GM23248 (cell line): Measurements from ENCODE around the gene MSMP. TPM values are rescaled to one million over a fixed set of nuclear protein-coding genes. Genes with fewer than 3 reads are reported as not detected.

Source experiments
- DNase-seq: peaks from one replicate; pipeline ENCODE4 v3.0.0-alpha.2; 2015
- H2AFZ ChIP-seq: fragments of 200-600 bp; sonication (generic); 2 replicates; pipeline ENCODE4 v1.6.1; 2016; ENCODE audit warnings: antibody characterized with exemption
- H3F3A ChIP-seq: fragments of 200-600 bp; sonication (generic); 2 replicates; pipeline ENCODE4 v1.6.1; 2016; ENCODE audit warnings: mild to moderate bottlenecking, antibody characterized with exemption, mixed run types; ENCODE audit not compliant: insufficient read depth
- H3K27ac ChIP-seq: fragments of 200-600 bp; sonication (generic); 2 replicates; pipeline ENCODE4 v1.5.1; 2016; ENCODE audit warnings: mild to moderate bottlenecking
- H3K27me3 ChIP-seq: fragments of 200-600 bp; sonication (generic); replicated peaks from 2 replicates; pipeline ENCODE4 v1.6.1; 2016; ENCODE audit warnings: mild to moderate bottlenecking; ENCODE audit not compliant: insufficient read depth
- H3K36me3 ChIP-seq: fragments of 200-600 bp; sonication (generic); 2 replicates; pipeline ENCODE4 v1.6.1; 2016; ENCODE audit warnings: low read depth, mild to moderate bottlenecking
- H3K4me1 ChIP-seq: fragments of 200-600 bp; sonication (generic); 2 replicates; pipeline ENCODE4 v1.6.1; 2016; ENCODE audit warnings: mild to moderate bottlenecking; ENCODE audit not compliant: insufficient read depth
- H3K4me2 ChIP-seq: fragments of 200-600 bp; sonication (generic); one replicate; pipeline ENCODE4 v1.6.1; 2016; ENCODE audit warnings: mild to moderate bottlenecking; ENCODE audit not compliant: unreplicated experiment
- H3K4me3 ChIP-seq: fragments of 200-600 bp; sonication (generic); 2 replicates; pipeline ENCODE4 v1.5.1; 2016; ENCODE audit warnings: mild to moderate bottlenecking
- H3K79me2 ChIP-seq: fragments of 200-600 bp; sonication (generic); 2 replicates; pipeline ENCODE4 v1.6.1; 2016; ENCODE audit warnings: mild to moderate bottlenecking; ENCODE audit not compliant: insufficient read depth
- H3K9ac ChIP-seq: fragments of 200-600 bp; sonication (generic); 2 replicates; pipeline ENCODE4 v1.6.1; 2016; ENCODE audit warnings: mild to moderate bottlenecking
- H3K9me2 ChIP-seq: fragments of 200-600 bp; sonication (generic); 2 replicates; pipeline ENCODE4 v1.6.1; 2016; ENCODE audit warnings: mixed run types, mild to moderate bottlenecking, moderate library complexity; ENCODE audit not compliant: insufficient read depth
- H3K9me3 ChIP-seq: fragments of 200-600 bp; sonication (generic); one replicate; pipeline ENCODE4 v1.6.1; 2017; ENCODE audit warnings: low read depth
- H4K20me1 ChIP-seq: fragments of 200-600 bp; sonication (generic); 2 replicates; pipeline ENCODE4 v1.6.0; 2016; ENCODE audit not compliant: insufficient read depth
- EZH2 ChIP-seq: fragments of 200-600 bp; sonication (generic); IDR thresholded peaks from 2 replicates; pipeline ENCODE4 v1.6.1; 2018; ENCODE audit warnings: antibody characterized with exemption, mild to moderate bottlenecking; ENCODE audit not compliant: insufficient read depth, poor library complexity, severe bottlenecking
- EZH2phosphoT487 ChIP-seq: fragments of 200-600 bp; sonication (generic); IDR thresholded peaks from 2 replicates; pipeline ENCODE4 v1.6.1; 2018; ENCODE audit warnings: antibody characterized with exemption, moderate library complexity, mild to moderate bottlenecking, low read depth; ENCODE audit not compliant: insufficient read depth
- WGBS, 2 experiments: methylation state at CpG; one replicate each; pipeline ENCODE4 v1.1.6; 2015 to 2017; ENCODE audit warnings: low lambda C conversion rate in 2 of 2, low coverage in 1 of 2; ENCODE audit errors: missing lambda C conversion rate in 2 of 2; 5-methylcytosine and 5-hydroxymethylcytosine counted together
- in situ Hi-C: fragments of 300-500 bp; cut with MboI; formaldehyde crosslinking; loops from 2 replicates; pipeline ENCODE4 v1.15.0; 2020
- polyA plus RNA-seq: library from polyadenylated mRNA; unstranded; fragments of >200 nt; fragmentation: Nextera tagmentation; extraction: Ambion mirVana; gene quantifications from 2 replicates; pipeline ENCODE4 v1.2.1, GENCODE V29; 2016
- total RNA-seq: library from RNA; depleted of rRNA; stranded (reverse); fragments of >200 nt; shearing (Covaris generic); gene quantifications from 2 replicates; pipeline ENCODE4 v1.2.3, GENCODE V29; 2014

MSMP gene
- total and polyA plus RNA-seq, 2 experiments from 2014 or later: not detected

GRCh38 chr9:35769763-35770162, 15.7 kb upstream of the MSMP start:
- H3K4me3 ChIP-seq: no peak overlapping the region
- no peaks in the 10 kb centered on the region for H4K20me1 ChIP-seq
- H3K9ac ChIP-seq: no peak overlapping the region
- H3K9me3 ChIP-seq: no peaks in the 10 kb centered on the region
- H3K36me3 ChIP-seq: no peaks in the 10 kb centered on the region
- TF ChIP-seq EZH2: no peak
- no peak for TF ChIP-seq EZH2phosphoT487
- H3K27ac ChIP-seq: no peak overlapping the region
- peaks cover 7% of the 10 kb centered on the region; the same call in 1 of the 2 replicates for H3F3A ChIP-seq
- peaks cover 7% of the 10 kb centered on the region for H3K4me1 ChIP-seq
- in situ Hi-C loops: no loop called here
- no peak overlapping the region for H2AFZ ChIP-seq
- H3K9me2 ChIP-seq: no peaks in the 10 kb centered on the region
- H3K4me2 ChIP-seq: no peak overlapping the region
- peaks cover 5% of the 10 kb centered on the region for H3K27me3 ChIP-seq
- no peaks in the 10 kb centered on the region for H3K79me2 ChIP-seq
- WGBS, 2 experiments: 60 to 76% methylated on average over 1 of the region's 1 CpG
- no peak for DNase-seq

DNA sequence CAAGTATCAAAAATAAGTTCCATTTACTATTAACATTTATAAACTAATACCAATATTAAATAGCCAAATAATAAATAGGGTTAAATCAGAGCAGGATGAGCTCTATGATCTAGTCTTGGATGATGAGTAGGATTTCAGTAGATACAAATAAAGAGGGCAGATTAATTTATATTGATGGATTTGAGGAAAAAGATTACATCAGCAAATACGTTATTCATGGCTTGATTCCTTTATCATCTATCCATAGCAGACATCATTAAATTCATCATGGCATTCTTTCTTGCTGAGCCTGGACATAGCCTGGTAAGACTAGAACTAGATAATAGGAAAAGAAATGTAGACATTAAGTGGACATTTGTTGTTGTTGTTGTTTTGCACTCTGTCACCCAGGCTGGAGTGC, 13.4 kb upstream of the MSMP start:
- in situ Hi-C loops: no loop called here
- H3K4me2 ChIP-seq: no peak overlapping the region
- no peak for TF ChIP-seq EZH2phosphoT487
- no peaks in the 10 kb centered on the region for H4K20me1 ChIP-seq
- H3K79me2 ChIP-seq: no peaks in the 10 kb centered on the region
- peaks cover 5% of the 10 kb centered on the region for H3K27me3 ChIP-seq
- H3F3A ChIP-seq: peaks cover 7% of the 10 kb centered on the region; the same call in 1 of the 2 replicates
- no peak overlapping the region for H3K9ac ChIP-seq
- WGBS, 2 experiments: 82 to 90% methylated on average over 1 of the region's 1 CpG
- no peak overlapping the region for H3K4me3 ChIP-seq
- no peak overlapping the region for H2AFZ ChIP-seq
- no peak overlapping the region for H3K27ac ChIP-seq
- H3K4me1 ChIP-seq: peaks cover 7% of the 10 kb centered on the region
- no peaks in the 10 kb centered on the region for H3K36me3 ChIP-seq
- H3K9me2 ChIP-seq: no peaks in the 10 kb centered on the region
- DNase-seq: no peak
- no peaks in the 10 kb centered on the region for H3K9me3 ChIP-seq

GRCh38 chr9:35766997-35767396, 12.9 kb upstream of the MSMP start:
- no peak overlapping the region for H2AFZ ChIP-seq
- H3K27ac ChIP-seq: no peak overlapping the region
- H3K9me2 ChIP-seq: no peaks in the 10 kb centered on the region

DNA sequence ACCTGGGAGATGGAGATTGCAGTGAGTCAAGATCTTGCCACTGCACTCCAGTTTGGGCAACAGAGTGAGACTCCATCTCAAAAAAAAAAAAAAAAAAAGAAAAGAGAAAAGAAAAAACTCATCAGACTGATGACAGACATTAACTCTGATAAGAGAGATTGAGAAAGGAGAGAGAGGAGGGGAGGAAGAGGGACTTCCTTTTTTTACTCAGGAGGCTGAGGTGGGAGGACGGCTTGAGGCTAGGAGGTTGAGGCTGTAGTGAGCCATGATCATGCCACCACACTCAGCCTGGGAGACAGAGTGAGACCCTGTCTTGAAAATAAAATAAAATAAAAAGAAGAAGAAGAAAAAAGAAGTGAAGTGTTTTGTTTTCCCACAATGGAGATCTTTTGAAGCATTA, 9.7 kb upstream of the MSMP start:
- WGBS, 2 experiments: 95 to 100% methylated on average over 1 of the region's 1 CpG

More at GRCh38 chr9:35766997-35767396, 12.9 kb upstream of the MSMP start:
- peaks cover 5% of the 10 kb centered on the region for H3K27me3 ChIP-seq
- in situ Hi-C loops: no loop called here
- H3K79me2 ChIP-seq: no peaks in the 10 kb centered on the region
- no peaks in the 10 kb centered on the region for H3K36me3 ChIP-seq
- H3K4me3 ChIP-seq: no peak overlapping the region
- no peak overlapping the region for H3K4me2 ChIP-seq
- no peak for DNase-seq
- H4K20me1 ChIP-seq: no peaks in the 10 kb centered on the region
- peaks cover 4% of the 10 kb centered on the region for H3K4me1 ChIP-seq
- 90 to 98% methylated on average over 2 of the region's 2 CpGs for WGBS, 2 experiments
- no peak overlapping the region for H3K9ac ChIP-seq
- no peaks in the 10 kb centered on the region for H3K9me3 ChIP-seq
- H3F3A ChIP-seq: peaks cover 3% of the 10 kb centered on the region; the same call in 1 of the 2 replicates
- TF ChIP-seq EZH2phosphoT487: no peak

GRCh38 chr9:35763181-35763580, 9.1 kb upstream of the MSMP start:
- no peak overlapping the region for H2AFZ ChIP-seq
- 73 to 86% methylated on average over 2 of the region's 2 CpGs for WGBS, 2 experiments
- H3K36me3 ChIP-seq: no peaks in the 10 kb centered on the region
- 0 out of 2 replicates have a peak, but pooled peaks cover 9% of the 10 kb centered on the region for H3F3A ChIP-seq
- no peak overlapping the region for H3K27ac ChIP-seq
- in situ Hi-C loops: no loop called here
- no peaks in the 10 kb centered on the region for H3K9me3 ChIP-seq
- TF ChIP-seq EZH2: no peak
- TF ChIP-seq EZH2phosphoT487: no peak
- H4K20me1 ChIP-seq: no peaks in the 10 kb centered on the region
- no peak for DNase-seq
- H3K27me3 ChIP-seq: no peaks in the 10 kb centered on the region
- H3K79me2 ChIP-seq: no peaks in the 10 kb centered on the region
- H3K4me1 ChIP-seq: no peaks in the 10 kb centered on the region
- no peak overlapping the region for H3K9ac ChIP-seq
- no peak overlapping the region for H3K4me2 ChIP-seq
- no peak overlapping the region for H3K4me3 ChIP-seq
- no peaks in the 10 kb centered on the region for H3K9me2 ChIP-seq

More for the DNA sequence above, 9.7 kb upstream of the MSMP start:
- Histone ChIP-seq H3K4me3 (no peak overlapping the region), H3K9ac (no peak overlapping the region), H4K20me1 (no peaks in the 10 kb centered on the region), H3K4me2 (no peak overlapping the region), H2AFZ (no peak overlapping the region), H3K27me3 (no peaks in the 10 kb centered on the region), H3K9me3 (no peaks in the 10 kb centered on the region), H3K27ac (no peak overlapping the region), H3K79me2 (no peaks in the 10 kb centered on the region), H3K36me3 (no peaks in the 10 kb centered on the region), H3F3A (0 out of 2 replicates have a peak, but pooled peaks cover 3% of the 10 kb centered on the region), H3K4me1 (no peaks in the 10 kb centered on the region), H3K9me2 (no peaks in the 10 kb centered on the region)
- TF ChIP-seq EZH2: no peak
- TF ChIP-seq EZH2phosphoT487: no peak
- in situ Hi-C loops: no loop called here
- no peak for DNase-seq
